ENCODE results near the gene SEC11A. TPM values are rescaled to one million over a fixed set of nuclear protein-coding genes. Genes with fewer than 3 reads are reported as not detected.
A peak's percentile ranks its signal among the peaks of the same experiment; 100 is the strongest.
"Not testable (repeated sequence)": the region's sequence is repeated elsewhere in the genome, so short reads cannot be mapped to it uniquely, and the experiment has no call there.

The SEC11A gene
- total RNA-seq, 2 experiments from 2014 or later, result 117 to 119 TPM

DNA sequence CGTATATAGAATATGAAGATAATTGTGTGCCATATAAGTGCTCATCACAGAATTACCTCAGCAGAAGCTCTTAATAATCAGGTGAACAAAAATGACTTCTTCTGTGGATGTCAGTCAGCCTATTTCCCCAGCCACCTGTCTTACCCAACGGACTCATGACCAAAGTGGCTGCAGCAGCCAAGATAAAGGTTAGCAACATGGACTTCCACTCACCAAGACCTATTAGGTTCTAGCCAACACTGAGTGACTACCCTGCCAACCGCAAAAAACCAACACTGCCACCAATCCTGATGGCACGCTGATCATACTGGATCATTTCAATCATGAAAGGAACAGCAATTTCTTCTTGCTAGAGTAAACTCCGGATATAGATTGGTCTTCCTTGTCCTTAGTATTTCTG, 12.1 kb downstream of the SEC11A start:
- CTCF ChIA-PET, result no interaction called here
- POLR2A ChIA-PET, result interaction anchor here (0.6 kb wide), 1 partner anchor 48 kb away, joined by 3 read pairs; no protein-coding TSS in a partner anchor
- Mint-ChIP-seq H3K36me3 (ENCODE audit: low read depth) (peaks cover 39% of the 10 kb centered on the region), H3K9me3 (ENCODE audit: insufficient read depth) (no peaks in the 10 kb centered on the region), H3K27ac (no peak overlapping the region), H3K27me3 (ENCODE audit: low read depth) (no peaks in the 10 kb centered on the region), H3K4me1 (ENCODE audit: low read depth) (peaks cover 30% of the 10 kb centered on the region), H3K4me3 (no peak overlapping the region)
- no peak for DNase-seq
- ATAC-seq, result no peak

DNA sequence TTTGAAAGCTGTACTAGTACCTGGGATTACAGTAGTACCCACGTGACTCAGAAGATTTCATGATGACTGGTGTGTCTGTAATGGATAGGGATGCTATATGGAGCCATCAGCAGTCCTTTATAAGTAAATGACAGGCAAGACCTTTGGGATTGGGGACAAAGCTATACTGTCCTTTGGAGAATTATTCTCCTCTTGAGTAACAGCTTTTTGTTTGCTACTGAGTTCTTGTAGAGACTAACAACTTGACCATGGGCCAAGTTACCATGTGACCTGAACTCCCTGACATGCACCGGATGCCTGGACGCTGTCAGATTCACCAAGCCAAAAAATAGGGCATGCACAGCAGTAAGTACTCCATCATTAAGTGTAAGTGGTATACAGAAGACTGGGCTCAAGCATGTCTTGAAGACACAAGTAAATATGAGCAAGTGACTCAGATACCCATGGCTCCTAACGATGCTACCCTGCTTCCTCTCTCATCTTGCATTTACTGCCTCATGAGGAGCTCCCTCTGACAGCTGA, 12.9 kb downstream of the SEC11A start:
- ATAC-seq (no peak), DNase-seq (no peak)
- Mint-ChIP-seq H3K4me3 (no peak overlapping the region), H3K27ac (no peak overlapping the region), H3K9me3 (ENCODE audit: insufficient read depth) (no peaks in the 10 kb centered on the region), H3K36me3 (ENCODE audit: low read depth) (peaks cover 36% of the 10 kb centered on the region), H3K4me1 (ENCODE audit: low read depth) (peaks cover 27% of the 10 kb centered on the region), H3K27me3 (ENCODE audit: low read depth) (no peaks in the 10 kb centered on the region)
- ChIA-PET CTCF (no interaction called here), POLR2A (interaction anchor here (0.7 kb wide), 1 partner anchor 9 kb away, joined by 3 read pairs; no protein-coding TSS in a partner anchor)

GRCh38 chr15:84699538-84700191, 16.3 kb downstream of the SEC11A start:
- no peak overlapping the region for H3K4me3 Mint-ChIP-seq
- no peak for ATAC-seq
- H3K27me3 Mint-ChIP-seq (ENCODE audit: low read depth), result no peaks in the 10 kb centered on the region
- ChIA-PET POLR2A (no interaction called here), CTCF (no interaction called here)
- H3K27ac Mint-ChIP-seq, result no peak overlapping the region
- H3K4me1 Mint-ChIP-seq (ENCODE audit: low read depth), result peaks cover 33% of the 10 kb centered on the region
- peaks cover 27% of the 10 kb centered on the region for H3K36me3 Mint-ChIP-seq (ENCODE audit: low read depth)
- no peak for DNase-seq
- H3K9me3 Mint-ChIP-seq (ENCODE audit: insufficient read depth), result no peaks in the 10 kb centered on the region

GRCh38 chr15:84697236-84697990, 18.5 kb downstream of the SEC11A start:
- no peaks in the 10 kb centered on the region for H3K27me3 Mint-ChIP-seq (ENCODE audit: low read depth)
- H3K27ac Mint-ChIP-seq, result no peak overlapping the region
- DNase-seq (no peak), ATAC-seq (no peak)
- H3K4me3 Mint-ChIP-seq, result no peak overlapping the region
- H3K4me1 Mint-ChIP-seq (ENCODE audit: low read depth), result peaks cover 24% of the 10 kb centered on the region
- ChIA-PET CTCF (interaction anchor here (0.9 to 2.0 kb wide), 4 partner anchors 19 to 42 kb away, joined by 3 to 5 read pairs (median 3); no protein-coding TSS in a partner anchor), POLR2A (no interaction called here)
- peaks cover 16% of the 10 kb centered on the region for H3K36me3 Mint-ChIP-seq (ENCODE audit: low read depth)
- no peaks in the 10 kb centered on the region for H3K9me3 Mint-ChIP-seq (ENCODE audit: insufficient read depth)

GRCh38 chr15:84696757-84697156, 19.2 kb downstream of the SEC11A start:
- Mint-ChIP-seq H3K4me1 (ENCODE audit: low read depth) (peaks cover 24% of the 10 kb centered on the region), H3K27me3 (ENCODE audit: low read depth) (no peaks in the 10 kb centered on the region), H3K27ac (no peak overlapping the region), H3K9me3 (ENCODE audit: insufficient read depth) (no peaks in the 10 kb centered on the region), H3K36me3 (ENCODE audit: low read depth) (peaks cover 21% of the 10 kb centered on the region), H3K4me3 (no peak overlapping the region)
- CTCF ChIA-PET, result interaction anchor here (0.9 to 2.0 kb wide), 4 partner anchors 18 to 37 kb away, joined by 3 to 5 read pairs (median 3); no protein-coding TSS in a partner anchor
- ATAC-seq (no peak), DNase-seq (no peak)
- POLR2A ChIA-PET, result no interaction called here

DNA sequence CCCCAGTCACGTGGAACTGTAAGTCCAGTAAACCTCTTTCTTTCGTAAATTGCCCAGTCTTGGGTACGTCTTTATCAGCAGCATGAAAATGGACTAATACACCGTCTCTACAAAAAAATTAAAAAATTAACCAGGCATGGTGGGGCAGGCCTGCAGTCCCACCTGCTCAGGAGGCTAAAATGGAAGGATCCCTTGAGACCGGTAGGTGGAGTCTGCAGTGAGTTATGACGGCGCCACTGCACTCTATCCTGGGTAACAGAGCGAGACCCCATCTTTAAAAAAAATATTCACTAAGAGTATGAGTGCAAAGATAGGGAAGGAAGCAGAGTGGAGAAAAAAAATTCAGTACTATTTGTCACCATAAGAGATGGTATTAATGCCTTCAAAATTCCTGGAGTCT, 25.6 kb downstream of the SEC11A start:
- Mint-ChIP-seq H3K4me1 (ENCODE audit: low read depth) (peaks cover 4% of the 10 kb centered on the region), H3K9me3 (ENCODE audit: insufficient read depth) (no peaks in the 10 kb centered on the region), H3K36me3 (ENCODE audit: low read depth) (peaks cover 50% of the 10 kb centered on the region), H3K4me3 (no peak overlapping the region), H3K27ac (no peak overlapping the region), H3K27me3 (ENCODE audit: low read depth) (no peaks in the 10 kb centered on the region)
- no peak for ATAC-seq
- DNase-seq, result no peak
- CTCF ChIA-PET, result no interaction called here
- POLR2A ChIA-PET, result no interaction called here

DNA sequence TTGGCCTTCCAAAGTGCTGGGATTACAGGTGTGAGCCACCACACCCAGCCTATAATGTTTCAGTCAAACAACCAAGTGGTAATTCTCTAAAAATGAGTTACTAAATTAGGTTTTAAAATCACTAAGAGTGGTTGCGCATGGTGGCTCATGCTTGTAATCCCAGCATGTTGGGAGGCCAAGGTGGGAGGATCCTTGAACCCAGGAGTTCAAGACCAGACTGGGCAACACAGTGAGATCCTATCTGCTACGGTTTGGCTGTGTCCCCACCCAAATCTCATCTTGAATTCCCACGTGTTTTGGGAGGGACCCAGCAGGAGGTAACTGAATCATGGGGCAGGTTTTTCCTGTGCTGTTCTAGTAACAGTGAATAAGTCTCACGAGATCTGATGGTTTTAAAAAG, 26.1 kb downstream of the SEC11A start:
- H3K9me3 Mint-ChIP-seq (ENCODE audit: insufficient read depth), result no peaks in the 10 kb centered on the region
- no peak for ATAC-seq
- H3K36me3 Mint-ChIP-seq (ENCODE audit: low read depth), result peaks cover 54% of the 10 kb centered on the region
- ChIA-PET POLR2A (no interaction called here), CTCF (no interaction called here)
- H3K4me1 Mint-ChIP-seq (ENCODE audit: low read depth), result peaks cover 4% of the 10 kb centered on the region
- no peaks in the 10 kb centered on the region for H3K27me3 Mint-ChIP-seq (ENCODE audit: low read depth)
- no peak for DNase-seq
- H3K4me3 Mint-ChIP-seq, result no peak overlapping the region
- H3K27ac Mint-ChIP-seq, result no peak overlapping the region

DNA sequence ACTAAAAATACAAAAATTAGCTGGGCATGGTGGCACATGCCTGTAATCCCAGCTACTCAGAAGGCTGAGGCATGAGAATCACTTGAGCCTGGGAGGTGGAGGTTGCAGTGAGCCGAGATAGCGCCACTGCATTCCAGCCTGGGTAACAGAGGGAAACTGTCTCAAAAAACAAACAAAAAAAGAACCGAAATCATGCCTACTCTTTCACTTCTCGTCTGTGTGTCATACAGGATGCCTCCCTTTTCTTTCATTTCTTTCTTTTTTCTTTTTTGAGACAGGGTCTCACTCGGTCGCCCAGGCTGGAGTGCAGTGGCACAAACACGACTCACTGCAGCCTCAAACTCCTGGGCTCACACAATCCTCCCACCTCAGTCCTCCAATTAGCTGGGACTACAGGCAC, 29.5 kb downstream of the SEC11A start:
- H3K9me3 Mint-ChIP-seq (ENCODE audit: insufficient read depth); DNase-seq; H3K4me1 Mint-ChIP-seq (ENCODE audit: low read depth); CTCF ChIA-PET; POLR2A ChIA-PET; H3K27ac Mint-ChIP-seq; H3K27me3 Mint-ChIP-seq (ENCODE audit: low read depth); H3K4me3 Mint-ChIP-seq; ATAC-seq: not testable (repeated sequence)
- H3K36me3 Mint-ChIP-seq (ENCODE audit: low read depth), result peaks cover 61% of the 10 kb centered on the region

DNA sequence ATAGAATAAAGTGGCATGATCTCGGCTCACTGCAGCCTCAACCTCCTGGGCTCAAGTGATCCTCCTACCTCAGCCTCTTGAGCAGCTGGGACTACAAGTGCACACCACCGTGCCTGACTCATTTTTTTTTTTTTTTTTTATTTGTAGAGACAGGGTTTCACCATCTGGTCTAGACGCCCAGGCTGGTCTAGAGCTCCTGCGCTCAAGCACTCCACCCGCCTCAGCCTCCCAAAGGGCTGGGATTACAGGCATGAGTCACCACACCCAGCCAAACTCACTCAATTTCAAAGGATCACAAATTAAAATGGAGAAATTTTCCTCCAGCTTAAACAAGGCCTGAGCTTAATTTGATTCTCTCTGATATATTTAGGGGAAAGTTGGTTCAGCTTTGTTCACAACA, 30.6 kb downstream of the SEC11A start:
- Mint-ChIP-seq H3K27ac (no peak overlapping the region), H3K9me3 (ENCODE audit: insufficient read depth) (no peaks in the 10 kb centered on the region), H3K4me3 (no peak overlapping the region), H3K36me3 (ENCODE audit: low read depth) (peaks cover 56% of the 10 kb centered on the region), H3K27me3 (ENCODE audit: low read depth) (no peaks in the 10 kb centered on the region), H3K4me1 (ENCODE audit: low read depth) (peaks cover 5% of the 10 kb centered on the region)
- DNase-seq, result no peak
- POLR2A ChIA-PET, result interaction anchor here (0.8 kb wide), 1 partner anchor 31 kb away, joined by 5 read pairs; the partner anchor contains the start of gene SEC11A
- CTCF ChIA-PET, result interaction anchor here (1.3 kb wide), 1 partner anchor 95 kb away, joined by 3 read pairs; no protein-coding TSS in a partner anchor
- ATAC-seq, result no peak

DNA sequence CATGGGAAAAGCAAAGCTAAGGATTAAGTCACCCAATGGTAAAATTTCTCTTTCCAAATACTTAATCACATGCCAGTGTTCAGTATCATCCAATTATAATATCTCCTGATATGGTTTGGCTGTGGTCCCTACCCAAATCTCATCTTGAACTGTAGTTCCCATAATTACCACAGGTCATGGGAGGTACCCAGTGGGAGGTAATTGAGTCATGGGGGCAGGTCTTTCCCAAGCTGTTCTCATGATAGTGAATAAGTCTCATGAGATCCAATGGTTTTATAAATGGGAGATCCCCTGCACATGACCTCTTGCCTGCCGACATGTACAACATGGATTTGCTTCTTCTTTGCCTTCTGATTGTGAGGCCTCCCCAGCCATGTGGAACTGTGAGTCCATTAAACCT, 31.8 kb downstream of the SEC11A start:
- POLR2A ChIA-PET, result no interaction called here
- Mint-ChIP-seq H3K4me1 (ENCODE audit: low read depth) (peaks cover 5% of the 10 kb centered on the region), H3K36me3 (ENCODE audit: low read depth) (peaks cover 57% of the 10 kb centered on the region), H3K27me3 (ENCODE audit: low read depth) (no peaks in the 10 kb centered on the region), H3K27ac (no peak overlapping the region), H3K9me3 (ENCODE audit: insufficient read depth) (no peaks in the 10 kb centered on the region), H3K4me3 (no peak overlapping the region)
- no peak for DNase-seq
- no peak for ATAC-seq
- CTCF ChIA-PET, result interaction anchor here (1.3 kb wide), 1 partner anchor 93 kb away, joined by 3 read pairs; no protein-coding TSS in a partner anchor

- DNase-seq, result no peak
- CTCF ChIA-PET, result interaction anchor here (2.0 kb wide), 1 partner anchor 26 kb away, joined by 5 read pairs; no protein-coding TSS in a partner anchor
Measured at GRCh38 chr15:84681831-84682230, 34.1 kb downstream of the SEC11A start.

GRCh38 chr15:84671211-84671610, 44.7 kb downstream of the SEC11A start:
- H3K4me3 Mint-ChIP-seq, result no peak overlapping the region
- H3K36me3 Mint-ChIP-seq (ENCODE audit: low read depth), result peaks cover 54% of the 10 kb centered on the region
- H3K27me3 Mint-ChIP-seq (ENCODE audit: low read depth), result no peaks in the 10 kb centered on the region
- ATAC-seq, result no peak
- H3K4me1 Mint-ChIP-seq (ENCODE audit: low read depth), result no peaks in the 10 kb centered on the region
- no peaks in the 10 kb centered on the region for H3K9me3 Mint-ChIP-seq (ENCODE audit: insufficient read depth)
- DNase-seq, result no peak
- H3K27ac Mint-ChIP-seq, result peak overlapping the region; percentile 17
- ChIA-PET POLR2A (interaction anchor here (0.6 kb wide), 1 partner anchor 664 kb away, joined by 3 read pairs; no protein-coding TSS in a partner anchor), CTCF (interaction anchor here (0.9 to 1.2 kb wide), 2 partner anchors 43 to 63 kb away, joined by 3 read pairs; no protein-coding TSS in a partner anchor)

More at GRCh38 chr15:84681831-84682230, 34.1 kb downstream of the SEC11A start:
- ATAC-seq, result no peak
- Mint-ChIP-seq H3K9me3 (ENCODE audit: insufficient read depth) (no peaks in the 10 kb centered on the region), H3K27ac (no peak overlapping the region), H3K4me3 (no peak overlapping the region), H3K4me1 (ENCODE audit: low read depth) (peaks cover 3% of the 10 kb centered on the region), H3K27me3 (ENCODE audit: low read depth) (no peaks in the 10 kb centered on the region), H3K36me3 (ENCODE audit: low read depth) (peaks cover 48% of the 10 kb centered on the region)
- POLR2A ChIA-PET, result interaction anchor here (1.6 kb wide), 1 partner anchor 34 kb away, joined by 5 read pairs; the partner anchor contains the start of gene SEC11A
